HL-60/S4 treated with phorbol 12-myristate 13-acetate at 8.2 ng/mL for 4 days and 3 days (cell line): Measurements from ENCODE around the gene TEX47.

ENCODE experiments used
- in situ Hi-C: fragments of 300-500 bp; cut with MboI; formaldehyde crosslinking; loops from 2 replicates; pipeline ENCODE4 v1.15.0; 2022; ENCODE audit warnings: low sequenced_read_pairs

The TEX47 gene

GRCh38 chr7:88795553-88795952 is at the start of gene TEX47:
TSS of gene TEX47 (minus strand) at chr7:88795737. CDS start at chr7:88794942, 795 bp downstream.
- in situ Hi-C loops = no loop called here

- in situ Hi-C loops = no loop called here
Observed at GRCh38 chr7:88845091-88845490, 49.6 kb upstream of the TEX47 start.

GRCh38 chr7:88842201-88842600 is 46.7 kb upstream of the TEX47 start:
- in situ Hi-C loops = no loop called here

- in situ Hi-C loops = no loop called here
Observed at GRCh38 chr7:88835147-88835728, 39.7 kb upstream of the TEX47 start.

GRCh38 chr7:88826222-88826621 is 30.7 kb upstream of the TEX47 start:
- in situ Hi-C loops = no loop called here

DNA sequence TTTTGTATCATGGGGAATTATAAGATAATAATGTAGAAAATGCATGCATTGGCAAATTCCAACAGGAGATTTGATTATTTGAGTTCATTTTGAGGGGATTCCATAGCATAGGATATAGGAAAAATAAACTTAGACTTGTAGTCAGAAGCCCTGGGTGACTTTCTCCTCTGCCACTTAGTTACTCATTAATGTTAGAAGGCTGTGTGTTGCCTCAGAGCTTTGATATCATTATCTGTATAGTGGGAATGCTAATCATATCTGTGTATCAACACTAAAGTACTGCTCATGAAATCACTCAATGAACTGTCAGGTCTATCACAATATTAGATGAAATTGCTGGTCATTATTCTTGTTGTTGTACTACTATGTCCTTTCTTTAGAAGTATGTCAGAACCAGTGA is 23.0 kb upstream of the TEX47 start:
- in situ Hi-C loops = no loop called here

DNA sequence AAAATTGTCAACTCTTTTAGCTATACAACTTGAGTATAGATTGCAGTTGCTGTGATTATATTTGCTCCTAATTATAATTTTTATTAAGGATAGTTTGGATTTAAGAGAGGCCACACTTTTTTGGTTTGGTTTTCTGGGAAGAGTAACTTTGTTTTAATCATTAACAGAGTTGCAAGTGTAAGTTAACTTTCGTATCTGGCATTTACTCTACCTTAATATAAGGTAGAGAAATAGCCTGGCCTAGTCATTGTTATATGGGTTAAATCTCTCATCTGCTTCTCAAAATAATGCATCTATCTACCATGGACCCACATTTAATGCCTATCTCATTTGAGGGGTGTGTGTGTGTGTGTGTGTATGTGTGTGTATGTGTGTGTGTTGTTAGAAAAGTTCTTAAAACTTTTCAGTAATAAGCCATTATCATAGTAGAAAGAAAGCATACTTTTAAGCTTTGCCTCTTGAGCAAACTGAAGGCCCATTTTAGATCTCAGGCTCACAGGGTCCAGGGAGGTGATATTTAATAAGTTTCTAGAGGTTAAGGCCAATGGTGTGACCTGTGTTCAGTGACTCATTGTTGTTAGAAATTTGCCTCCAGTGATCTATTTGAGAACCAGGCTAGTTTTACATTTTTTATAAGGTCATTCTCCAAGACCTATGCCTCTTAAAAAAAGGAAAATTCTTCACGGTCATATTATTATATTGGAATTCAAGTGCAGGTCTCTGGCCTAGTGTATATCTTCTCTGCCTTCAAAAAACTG is 10.9 kb upstream of the TEX47 start:
- in situ Hi-C loops = no loop called here

- in situ Hi-C loops = no loop called here
Observed at GRCh38 chr7:88801046-88801445, 5.5 kb upstream of the TEX47 start.

- in situ Hi-C loops = no loop called here
Observed at GRCh38 chr7:88792361-88792760, 3.2 kb downstream of the TEX47 start.

GRCh38 chr7:88791891-88792290 is 3.6 kb downstream of the TEX47 start:
- in situ Hi-C loops = no loop called here

DNA sequence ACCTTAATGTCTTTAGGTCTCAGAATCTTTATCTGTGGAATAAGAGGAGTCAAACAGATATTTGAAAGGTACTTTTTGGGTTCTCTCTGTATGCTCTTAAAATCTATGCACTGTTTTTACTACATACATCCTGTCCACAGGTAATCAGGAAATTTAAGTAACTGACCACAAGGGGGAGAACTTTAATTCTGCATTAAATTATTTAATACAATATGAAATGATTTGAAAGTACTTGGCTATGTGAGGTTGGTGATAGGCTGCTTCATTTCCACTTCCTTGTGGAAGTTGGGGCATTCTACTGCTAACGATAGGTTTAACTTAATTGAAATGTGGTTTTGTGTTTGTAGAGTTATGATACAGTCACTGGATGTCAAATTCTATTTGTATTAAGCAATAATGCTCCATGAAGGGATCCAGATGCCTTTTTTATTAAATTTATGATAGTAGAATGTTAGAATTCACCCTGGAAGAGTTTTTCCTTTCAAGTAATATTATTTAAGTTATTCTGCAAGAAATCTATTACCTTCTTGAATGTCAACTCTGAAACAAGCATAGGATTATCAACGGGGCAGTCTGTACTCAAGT is 6.0 kb downstream of the TEX47 start:
- in situ Hi-C loops = no loop called here

GRCh38 chr7:88787777-88788176 is 7.8 kb downstream of the TEX47 start:
- in situ Hi-C loops = no loop called here

GRCh38 chr7:88775838-88776237 is 19.7 kb downstream of the TEX47 start:
- in situ Hi-C loops = no loop called here

- in situ Hi-C loops = no loop called here
Observed at GRCh38 chr7:88772776-88773175, 22.8 kb downstream of the TEX47 start.

- in situ Hi-C loops = no loop called here
Observed at GRCh38 chr7:88771417-88771816, 24.1 kb downstream of the TEX47 start.

DNA sequence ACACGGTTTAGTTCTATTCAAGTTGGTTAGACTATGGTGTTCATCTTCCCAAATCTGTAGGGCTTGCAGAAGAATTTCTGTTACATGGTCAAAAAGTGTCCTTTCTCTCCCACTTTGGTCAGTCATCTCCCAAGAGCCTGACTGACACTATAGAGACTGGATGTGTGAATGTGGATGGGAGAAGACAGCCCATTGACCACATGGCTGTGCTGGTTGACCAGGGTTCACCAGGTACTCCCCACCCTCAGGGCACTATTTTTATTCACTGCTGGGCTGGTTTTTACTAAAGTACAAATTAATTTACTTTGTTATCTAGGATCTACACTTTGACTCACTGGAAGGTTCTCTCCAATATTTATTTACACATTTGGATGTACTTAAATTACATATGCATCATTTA is 33.8 kb downstream of the TEX47 start:
- in situ Hi-C loops = no loop called here

DNA sequence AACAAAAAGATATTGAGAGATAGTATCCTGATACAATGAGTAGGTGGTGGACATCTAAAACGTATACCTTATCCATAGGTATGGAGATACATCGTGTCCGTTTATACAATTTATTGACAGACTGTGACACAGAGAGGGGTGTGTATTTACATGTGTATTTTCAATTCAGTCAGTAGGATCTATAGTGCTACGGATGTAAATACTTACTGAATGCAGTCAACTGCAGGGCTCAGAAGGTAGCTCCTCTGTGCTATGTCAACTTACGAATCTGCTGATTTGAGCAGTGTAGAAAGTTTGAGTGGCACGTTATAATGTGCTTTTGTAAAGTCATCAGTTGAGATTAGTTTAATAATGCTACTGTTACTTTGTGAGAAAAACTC is 35.4 kb downstream of the TEX47 start:
- in situ Hi-C loops = no loop called here

DNA sequence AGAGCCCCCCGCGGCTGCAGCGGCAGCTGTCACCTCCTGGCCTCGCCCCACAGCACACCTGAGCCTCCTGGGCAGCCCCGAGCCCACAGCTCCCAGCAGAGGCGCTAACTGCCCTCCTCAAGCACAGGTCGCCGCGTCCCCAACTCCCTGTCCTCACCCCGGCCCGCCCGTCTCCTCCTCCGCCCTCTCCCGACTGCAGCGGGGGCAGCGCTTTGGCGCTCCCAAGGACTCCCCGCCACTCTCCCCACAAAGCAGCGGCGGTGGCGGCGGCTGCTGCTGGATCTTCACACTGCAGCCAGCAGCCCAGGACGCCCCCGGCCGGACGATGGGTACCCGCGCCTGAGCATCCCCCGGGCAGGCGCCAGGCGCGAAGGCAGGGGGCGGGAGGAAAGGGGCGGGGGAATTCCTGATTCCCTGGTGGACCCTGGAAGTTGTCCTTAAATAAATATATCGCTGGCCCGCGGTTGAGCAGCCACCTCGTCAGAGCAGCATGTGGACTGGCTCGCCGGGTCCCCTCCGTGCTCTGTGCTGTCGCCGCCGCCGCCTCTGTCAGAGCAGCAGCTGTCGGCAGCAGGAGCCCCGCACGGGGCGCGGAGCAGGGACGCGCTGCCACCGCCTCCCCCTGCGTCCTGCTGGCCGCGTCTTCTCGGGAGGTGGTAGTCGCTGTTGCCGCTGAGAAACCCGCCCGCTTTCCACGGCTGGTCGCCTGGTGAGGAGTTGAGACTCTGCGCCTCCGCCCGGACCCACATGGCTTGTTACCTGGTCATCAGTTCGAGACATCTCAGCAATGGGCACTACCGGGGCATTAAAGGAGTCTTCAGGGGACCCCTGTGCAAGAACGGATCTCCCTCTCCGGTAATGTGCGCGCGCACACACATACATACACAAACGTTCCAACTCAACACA is 36.1 kb downstream of the TEX47 start, which contains the start of gene ZNF804B:
ZNF804B (plus strand) TSS at position 471 of the 906 bp plus-strand sequence; CDS start at position 748, 277 bp downstream.
- in situ Hi-C loops = no loop called here

GRCh38 chr7:88758381-88759229 is 36.9 kb downstream of the TEX47 start:
- in situ Hi-C loops = no loop called here

DNA sequence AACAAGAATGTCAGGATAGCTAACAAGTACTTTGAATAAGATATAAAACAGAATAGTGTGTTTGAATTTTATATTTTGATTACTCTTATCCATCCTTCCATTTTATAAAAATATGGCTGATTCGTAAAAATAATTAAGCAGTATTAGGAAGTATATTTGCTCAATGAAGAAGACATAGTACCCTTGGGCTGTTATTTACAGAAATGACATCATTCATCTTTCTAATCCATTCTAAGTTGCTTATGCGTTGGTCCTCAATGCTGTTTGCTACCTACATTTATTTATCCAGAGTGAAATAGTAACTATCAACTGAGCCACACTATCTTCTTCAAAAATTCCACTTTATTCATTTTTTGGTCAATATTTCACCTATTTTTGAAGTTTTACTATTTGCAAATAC is 38.2 kb downstream of the TEX47 start:
- in situ Hi-C loops = no loop called here
